H9 (cell line): ENCODE measurements around the gene TMEM61. TPM values are rescaled to one million over a fixed set of nuclear protein-coding genes. Genes with fewer than 3 reads are reported as not detected.
A peak's percentile ranks its signal among the peaks of the same experiment; 100 is the strongest.
"Not testable (repeated sequence)": the region's sequence is repeated elsewhere in the genome, so short reads cannot be mapped to it uniquely, and the experiment has no call there.

Source experiments
- DNase-seq: peaks from one replicate; pipeline ENCODE4 v3.0.0-alpha.2; 2017
- H2AFZ ChIP-seq: one replicate; pipeline ENCODE4 v1.6.1; 2013; ENCODE audit warnings: mild to moderate bottlenecking, low read length, control low read depth, moderate library complexity
- H2AK5ac ChIP-seq: 2 replicates; pipeline ENCODE4 v1.6.1; 2013; ENCODE audit warnings: low read length, control low read depth, mixed read lengths; ENCODE audit not compliant: insufficient read length
- H2BK120ac ChIP-seq: one replicate; pipeline ENCODE4 v1.6.1; 2013; ENCODE audit warnings: low read depth, mild to moderate bottlenecking, low read length, control low read depth, inconsistent platforms; ENCODE audit not compliant: poor library complexity, severe bottlenecking
- H2BK12ac ChIP-seq: 2 replicates; pipeline ENCODE4 v1.6.1; 2013; ENCODE audit warnings: low read length, control low read depth, mixed read lengths, low read depth; ENCODE audit not compliant: insufficient read length
- H2BK15ac ChIP-seq: 2 replicates; pipeline ENCODE4 v1.6.1; 2013; ENCODE audit warnings: low read depth, low read length, control low read depth
- H2BK20ac ChIP-seq: one replicate; pipeline ENCODE4 v1.6.1; 2013; ENCODE audit warnings: low read depth, mild to moderate bottlenecking, low read length, control low read depth, inconsistent platforms; ENCODE audit not compliant: poor library complexity, severe bottlenecking
- H2BK5ac ChIP-seq: 2 replicates; pipeline ENCODE4 v1.6.1; 2013; ENCODE audit warnings: low read length, control low read depth, mixed read lengths; ENCODE audit not compliant: insufficient read length
- H3K14ac ChIP-seq: 2 replicates; pipeline ENCODE4 v1.6.1; 2013; ENCODE audit warnings: low read length, control low read depth; ENCODE audit not compliant: insufficient read depth
- H3K18ac ChIP-seq: 2 replicates; pipeline ENCODE4 v1.6.1; 2013; ENCODE audit warnings: low read depth, mild to moderate bottlenecking, mixed read lengths, low read length, control low read depth; ENCODE audit not compliant: insufficient read length
- H3K23ac ChIP-seq: 2 replicates; pipeline ENCODE4 v1.6.1; 2013; ENCODE audit warnings: low read length, control low read depth, mixed read lengths, low read depth; ENCODE audit not compliant: insufficient read length
- H3K23me2 ChIP-seq: 2 replicates; pipeline ENCODE4 v1.6.1; 2013; ENCODE audit warnings: low read depth, mild to moderate bottlenecking, mixed read lengths, low read length, control low read depth; ENCODE audit not compliant: insufficient read length, poor library complexity, severe bottlenecking
- H3K27ac ChIP-seq: 2 replicates; pipeline ENCODE4 v1.5.1; 2013; ENCODE audit warnings: low read length, control low read depth, mixed read lengths, low read depth; ENCODE audit not compliant: insufficient read length
- H3K27me3 ChIP-seq: 2 replicates; pipeline ENCODE4 v1.6.1; 2013; ENCODE audit warnings: low read length, control low read depth, inconsistent platforms; ENCODE audit not compliant: insufficient read depth
- H3K4ac ChIP-seq: 2 replicates; pipeline ENCODE4 v1.6.1; 2013; ENCODE audit warnings: low read depth, mild to moderate bottlenecking, control low read depth, inconsistent platforms, low read length, moderate library complexity
- H3K4me1 ChIP-seq: 2 replicates; pipeline ENCODE4 v1.6.1; 2013; ENCODE audit warnings: low read length, control low read depth, inconsistent platforms; ENCODE audit not compliant: insufficient read depth
- H3K4me2 ChIP-seq: 2 replicates; pipeline ENCODE4 v1.6.1; 2013; ENCODE audit warnings: low read length, control low read depth, mixed read lengths; ENCODE audit not compliant: insufficient read length, insufficient read depth
- H3K56ac ChIP-seq: 2 replicates; pipeline ENCODE4 v1.6.1; 2013; ENCODE audit warnings: low read depth, mild to moderate bottlenecking, mixed read lengths, low read length, control low read depth; ENCODE audit not compliant: insufficient read length
- H3K79me1 ChIP-seq: 2 replicates; pipeline ENCODE4 v1.6.1; 2013; ENCODE audit warnings: low read depth, mild to moderate bottlenecking, moderate library complexity, low read length, control low read depth, inconsistent platforms; ENCODE audit not compliant: insufficient read depth, poor library complexity, severe bottlenecking
- H3K79me2 ChIP-seq: 2 replicates; pipeline ENCODE4 v1.6.1; 2013; ENCODE audit warnings: low read length, control low read depth, inconsistent platforms; ENCODE audit not compliant: insufficient read depth
- H3K9ac ChIP-seq: 2 replicates; pipeline ENCODE4 v1.6.1; 2013; ENCODE audit warnings: low read length, control low read depth, mixed read lengths; ENCODE audit not compliant: insufficient read length; ENCODE audit errors: extremely low read depth
- H3K9me3 ChIP-seq: one replicate; pipeline ENCODE4 v1.6.1; 2013; ENCODE audit warnings: low read depth, low read length, inconsistent platforms; ENCODE audit not compliant: control insufficient read depth
- H3T11ph ChIP-seq: one replicate; pipeline ENCODE4 v1.6.1; 2013; ENCODE audit warnings: mild to moderate bottlenecking, low read length, control low read depth, inconsistent platforms
- H4K20me1 ChIP-seq: one replicate; pipeline ENCODE4 v1.6.1; 2013; ENCODE audit not compliant: control insufficient read depth, insufficient read length, insufficient read depth
- H4K5ac ChIP-seq: 2 replicates; pipeline ENCODE4 v1.6.1; 2013; ENCODE audit warnings: low read depth, mild to moderate bottlenecking, mixed read lengths, low read length, control low read depth; ENCODE audit not compliant: insufficient read length
- H4K8ac ChIP-seq: replicated peaks from 2 replicates; pipeline ENCODE4 v1.6.1; 2013; ENCODE audit warnings: low read length, control low read depth, mixed read lengths, low read depth; ENCODE audit not compliant: insufficient read length
- H4K91ac ChIP-seq: 2 replicates; pipeline ENCODE4 v1.6.1; 2013; ENCODE audit warnings: low read depth, mild to moderate bottlenecking, moderate library complexity, mixed read lengths, low read length, control low read depth; ENCODE audit not compliant: insufficient read length
- H3K27ac Mint-ChIP-seq, 3 experiments: 2 replicates in 2 of 3; 3 replicates in 1 of 3; pipeline ENCODE4 v1.8.0; 2020 to 2021; ENCODE audit warnings: mixed read lengths in 3 of 3, mild to moderate bottlenecking in 1 of 3, moderate library complexity in 1 of 3
- H3K27me3 Mint-ChIP-seq: 2 replicates; pipeline ENCODE4 v1.8.0; 2021; ENCODE audit warnings: low read depth, mild to moderate bottlenecking, moderate library complexity, mixed read lengths
- H3K36me3 Mint-ChIP-seq, 3 experiments: 2 replicates in 2 of 3; 3 replicates in 1 of 3; pipeline ENCODE4 v1.8.0; 2020 to 2021; ENCODE audit warnings: low read depth in 3 of 3, mixed read lengths in 3 of 3; ENCODE audit not compliant: insufficient read depth in 1 of 3
- H3K4me1 Mint-ChIP-seq, 2 experiments: 2 replicates each; pipeline ENCODE4 v1.8.0; 2020; ENCODE audit warnings: mixed read lengths in 2 of 2
- H3K4me3 Mint-ChIP-seq, 2 experiments: 2 replicates in 1 of 2; 3 replicates in 1 of 2; pipeline ENCODE4 v1.8.0; 2020 to 2021; ENCODE audit warnings: mild to moderate bottlenecking in 2 of 2, mixed read lengths in 2 of 2, moderate library complexity in 1 of 2
- H3K9me3 Mint-ChIP-seq, 2 experiments: 2 replicates in 1 of 2; 3 replicates in 1 of 2; pipeline ENCODE4 v1.8.0; 2020; ENCODE audit warnings: mild to moderate bottlenecking in 2 of 2, mixed read lengths in 2 of 2, moderate library complexity in 1 of 2
- CTCF ChIP-seq: fragments of 200-600 bp; sonication (generic); conservative IDR thresholded peaks from 3 replicates; pipeline ENCODE4 v1.8.0; 2021; ENCODE audit warnings: antibody characterized with exemption, mild to moderate bottlenecking
- WGBS: extraction: QIAGEN DNeasy Blood & Tissue Kit; methylation state at CpG from one replicate; pipeline ENCODE4 v1.1.7; 2013; ENCODE audit warnings: missing lambda C conversion rate, low lambda C conversion rate, mixed read lengths; ENCODE audit not compliant: insufficient read length; ENCODE audit errors: extremely low coverage; 5-methylcytosine and 5-hydroxymethylcytosine counted together
- total RNA-seq: library from RNA; stranded (reverse); gene quantifications from 2 replicates; pipeline ENCODE4 v1.2.1, GENCODE V29; 2021

TMEM61 gene
- total RNA-seq, 1 experiment from 2014 or later = 0.61 TPM

DNA sequence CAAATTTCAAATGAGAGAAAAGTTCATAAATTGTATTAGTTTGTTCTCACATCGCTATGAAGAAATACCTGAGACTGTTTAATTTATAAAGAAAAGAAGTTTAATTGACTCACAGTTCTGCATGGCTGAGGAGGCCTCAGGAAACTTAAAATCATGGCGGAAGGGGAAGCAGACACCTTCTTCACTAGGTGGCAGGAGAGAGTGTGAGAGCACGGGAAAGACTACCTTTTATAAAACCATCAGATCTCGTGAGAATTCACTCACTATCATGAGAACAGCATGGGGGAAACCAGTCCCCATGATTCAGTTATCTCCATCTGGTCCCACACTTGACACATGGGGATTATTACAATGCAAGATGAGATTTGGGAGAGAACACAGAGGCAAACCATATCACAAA, 41.5 kb upstream of the TMEM61 start:
- H3K56ac ChIP-seq, H4K5ac ChIP-seq, H2AK5ac ChIP-seq, H3K4me1 ChIP-seq, H3K27me3 ChIP-seq, DNase-seq, H3K14ac ChIP-seq, H3K4ac ChIP-seq, H2BK120ac ChIP-seq, H2AFZ ChIP-seq, H3T11ph ChIP-seq, H2BK12ac ChIP-seq, H3K79me1 ChIP-seq, H3K27me3 Mint-ChIP-seq, H3K9ac ChIP-seq, H4K91ac ChIP-seq, H3K27ac ChIP-seq, H3K27ac Mint-ChIP-seq, H3K9me3 ChIP-seq, H3K79me2 ChIP-seq, H4K20me1 ChIP-seq, H2BK20ac ChIP-seq, H3K23ac ChIP-seq, H3K4me3 Mint-ChIP-seq, H2BK5ac ChIP-seq, H4K8ac ChIP-seq, H2BK15ac ChIP-seq, H3K4me2 ChIP-seq, H3K23me2 ChIP-seq, H3K18ac ChIP-seq: not testable (repeated sequence)
- TF ChIP-seq CTCF = peak; percentile 58
- Mint-ChIP-seq H3K36me3 (peaks cover 5 to 10% (median 10%) of the 10 kb centered on the region in 3 experiments), H3K4me1 (peaks cover 26 to 28% of the 10 kb centered on the region in 2 experiments), H3K9me3 (peaks cover 20 to 22% of the 10 kb centered on the region in 2 experiments)
- WGBS = no CpG with 5 or more reads among the region's 4 CpGs
